ENCODE measurements around the gene GXYLT2. TPM values are rescaled to one million over a fixed set of nuclear protein-coding genes. Genes with fewer than 3 reads are reported as not detected.

GXYLT2 gene
- total and polyA plus RNA-seq, 2 experiments from 2014 or later: 2.0 to 5.8 TPM

- TF ChIP-seq NANOG (IDR thresholded peaks at IDR 0.05; ENCODE audit: borderline replicate concordance): no peak
- TF ChIP-seq EZH2phosphoT487 (IDR thresholded peaks at IDR 0.05; ENCODE audit: unreplicated experiment): no peak
- no peak for DNase-seq (ENCODE audit: low spot score)
- Histone ChIP-seq H3F3A (replicated peaks; ENCODE audit: low read depth) (no peaks in the 10 kb centered on the region), H3K36me3 (ENCODE audit: insufficient read depth) (peaks cover 5% of the 10 kb centered on the region; the same call in 1 of the 2 replicates), H3K79me2 (replicated peaks; ENCODE audit: insufficient read depth) (no peaks in the 10 kb centered on the region; the same call in 1 of the 2 replicates), H4K20me1 (replicated peaks; ENCODE audit: insufficient read depth) (peaks cover 91% of the 10 kb centered on the region), H3K27ac (ENCODE audit: low read depth) (no peak overlapping the region), H3K9me2 (ENCODE audit: insufficient read depth) (no peaks in the 10 kb centered on the region), H2AFZ (no peak overlapping the region), H3K4me2 (no peak overlapping the region), H3K4me1 (ENCODE audit: insufficient read depth) (peaks cover 18% of the 10 kb centered on the region), H3K4me3 (no peak overlapping the region), H3K27me3 (ENCODE audit: insufficient read depth) (no peaks in the 10 kb centered on the region)
- Mint-ChIP-seq H3K36me3 (ENCODE audit: low read depth) (peaks cover 36% of the 10 kb centered on the region), H3K4me3 (no peak overlapping the region), H3K9me3 (no peaks in the 10 kb centered on the region), H3K4me1 (peaks cover 39% of the 10 kb centered on the region), H3K27ac (peak overlapping the region; percentile 75), H3K27me3 (ENCODE audit: insufficient read depth, low read depth, poor library complexity) (peaks cover 5% of the 10 kb centered on the region)
- peak; percentile 28; the same call in 1 of the 3 replicates for ATAC-seq
These were observed 122.3 kb downstream of the GXYLT2 start for GRCh38 chr3:73010158-73010557.

- Histone ChIP-seq H3K36me3 (ENCODE audit: insufficient read depth) (no peaks in the 10 kb centered on the region), H3K27me3 (ENCODE audit: insufficient read depth) (no peaks in the 10 kb centered on the region), H3K4me3 (no peak overlapping the region), H4K20me1 (replicated peaks; ENCODE audit: insufficient read depth) (peaks cover 74% of the 10 kb centered on the region), H3K4me2 (no peak overlapping the region), H3F3A (replicated peaks; ENCODE audit: low read depth) (no peaks in the 10 kb centered on the region), H3K79me2 (replicated peaks; ENCODE audit: insufficient read depth) (no peaks in the 10 kb centered on the region; the same call in 1 of the 2 replicates), H3K4me1 (ENCODE audit: insufficient read depth) (peaks cover 21% of the 10 kb centered on the region), H2AFZ (no peak overlapping the region), H3K27ac (ENCODE audit: low read depth) (no peak overlapping the region), H3K9me2 (ENCODE audit: insufficient read depth) (no peaks in the 10 kb centered on the region)
- no peak for DNase-seq (ENCODE audit: low spot score)
- H3K27ac Mint-ChIP-seq: no peak overlapping the region
- H3K9me3 Mint-ChIP-seq: no peaks in the 10 kb centered on the region
- peaks cover 2% of the 10 kb centered on the region for H3K27me3 Mint-ChIP-seq (ENCODE audit: insufficient read depth, low read depth, poor library complexity)
- peaks cover 17% of the 10 kb centered on the region; the same call in 2 of the 3 replicates for H3K36me3 Mint-ChIP-seq (ENCODE audit: low read depth)
- no peak for ATAC-seq
- H3K4me1 Mint-ChIP-seq: peaks cover 30% of the 10 kb centered on the region; the same call in 2 of the 3 replicates
- no peak overlapping the region for H3K4me3 Mint-ChIP-seq
- TF ChIP-seq ZNF462 (CRISPR knock-in tag; IDR thresholded peaks at IDR 0.05): no peak
These were observed 130.5 kb downstream of the GXYLT2 start for GRCh38 chr3:73018298-73018697.

Measured in GM23338 (cell line).